Measurements from ENCODE around the gene ASB1. TPM values are rescaled to one million over a fixed set of nuclear protein-coding genes. Genes with fewer than 3 reads are reported as not detected.

ASB1 gene
- total RNA-seq, 1 donor from 2014 or later: 16.7 TPM

GRCh38 chr2:238489896-238490295, 63.2 kb downstream of the ASB1 start:
- Histone ChIP-seq H3K27ac (no peak overlapping the region), H3K36me3 (no peaks in the 10 kb centered on the region), H3K4me3 (no peak overlapping the region), H3K4me1 (no peaks in the 10 kb centered on the region), H3K27me3 (no peaks in the 10 kb centered on the region), H3K9me3 (no peaks in the 10 kb centered on the region)
- peak in 1 of 2 donors; percentile 44 for DNase-seq (ENCODE audit: extremely low spot score in 2 of 2)
- intact Hi-C loops (cut with DNase I): no loop called here
- TF ChIP-seq POLR2A (IDR thresholded peaks at IDR 0.05): no peak
- TF ChIP-seq CTCF (IDR thresholded peaks at IDR 0.05): no peak
- no peak for TF ChIP-seq POLR2AphosphoS5 (IDR thresholded peaks at IDR 0.05; ENCODE audit: insufficient read depth in 1 of 2, low read depth in 1 of 2)

GRCh38 chr2:238492840-238493239, 66.1 kb downstream of the ASB1 start:
- H3K4me3 ChIP-seq: no peak overlapping the region
- no peaks in the 10 kb centered on the region for H3K27me3 ChIP-seq
- DNase-seq (ENCODE audit: extremely low spot score in 2 of 2): no peak
- intact Hi-C loops (cut with DNase I): no loop called here
- H3K36me3 ChIP-seq: no peaks in the 10 kb centered on the region
- no peaks in the 10 kb centered on the region for H3K4me1 ChIP-seq
- no peaks in the 10 kb centered on the region for H3K9me3 ChIP-seq
- TF ChIP-seq CTCF (IDR thresholded peaks at IDR 0.05) (no peak), POLR2AphosphoS5 (IDR thresholded peaks at IDR 0.05; ENCODE audit: insufficient read depth in 1 of 2, low read depth in 1 of 2) (no peak), POLR2A (IDR thresholded peaks at IDR 0.05) (no peak)
- no peak overlapping the region for H3K27ac ChIP-seq

- Histone ChIP-seq H3K27ac (no peak overlapping the region), H3K27me3 (no peaks in the 10 kb centered on the region), H3K4me3 (no peak overlapping the region), H3K36me3 (no peaks in the 10 kb centered on the region), H3K9me3 (no peaks in the 10 kb centered on the region), H3K4me1 (no peaks in the 10 kb centered on the region)
- no peak for TF ChIP-seq POLR2A (IDR thresholded peaks at IDR 0.05)
- no peak for TF ChIP-seq POLR2AphosphoS5 (IDR thresholded peaks at IDR 0.05; ENCODE audit: insufficient read depth in 1 of 2, low read depth in 1 of 2)
- no peak for TF ChIP-seq CTCF (IDR thresholded peaks at IDR 0.05)
- no peak for DNase-seq (ENCODE audit: extremely low spot score in 2 of 2)
- intact Hi-C loops (cut with DNase I): no loop called here
These were observed 66.7 kb downstream of the ASB1 start for GRCh38 chr2:238493411-238493810.

- no peaks in the 10 kb centered on the region for H3K36me3 ChIP-seq
- H3K9me3 ChIP-seq: no peaks in the 10 kb centered on the region
- H3K4me3 ChIP-seq: no peak overlapping the region
- H3K27ac ChIP-seq: no peak overlapping the region
- H3K27me3 ChIP-seq: no peaks in the 10 kb centered on the region
- intact Hi-C loops (cut with DNase I): no loop called here
- H3K4me1 ChIP-seq: no peaks in the 10 kb centered on the region
- DNase-seq (ENCODE audit: extremely low spot score in 2 of 2): no peak
- TF ChIP-seq POLR2A (IDR thresholded peaks at IDR 0.05) (no peak), POLR2AphosphoS5 (IDR thresholded peaks at IDR 0.05; ENCODE audit: insufficient read depth in 1 of 2, low read depth in 1 of 2) (no peak), CTCF (IDR thresholded peaks at IDR 0.05) (no peak)
These were observed 67.3 kb downstream of the ASB1 start for GRCh38 chr2:238493880-238494572.

- Histone ChIP-seq H3K4me3 (no peak overlapping the region), H3K9me3 (no peaks in the 10 kb centered on the region), H3K27me3 (no peaks in the 10 kb centered on the region), H3K4me1 (no peaks in the 10 kb centered on the region), H3K27ac (no peak overlapping the region), H3K36me3 (no peaks in the 10 kb centered on the region)
- TF ChIP-seq POLR2A (IDR thresholded peaks at IDR 0.05): no peak
- no peak for TF ChIP-seq CTCF (IDR thresholded peaks at IDR 0.05)
- no peak for TF ChIP-seq POLR2AphosphoS5 (IDR thresholded peaks at IDR 0.05; ENCODE audit: insufficient read depth in 1 of 2, low read depth in 1 of 2)
- peak in 1 of 2 donors; percentile 64 for DNase-seq (ENCODE audit: extremely low spot score in 2 of 2)
- intact Hi-C loops (cut with DNase I): no loop called here
These were observed 67.8 kb downstream of the ASB1 start for GRCh38 chr2:238494573-238494961.

All from vagina (tissue), 2 donors.